Gastrocnemius medialis (tissue), 4 donors: ENCODE measurements around the gene PPP1R2. TPM values are rescaled to one million over a fixed set of nuclear protein-coding genes. Genes with fewer than 3 reads are reported as not detected.
A peak's percentile ranks its signal among the peaks of the same experiment; 100 is the strongest.

ENCODE experiments used
- ATAC-seq, 2 donors: fragments of 150-250 bp; one replicate each; pipeline ENCODE4 v1.9.1; 2016
- DNase-seq, 2 donors: peaks; one replicate each; pipeline ENCODE4 v3.0.0-alpha.2; 2019
- H3K27ac ChIP-seq, 4 donors: fragments of 200-600 bp; sonication (generic); 1 replicate in 1 of 4; 2 replicates in 3 of 4; pipeline ENCODE4 v1.5.1; 2016 to 2018; ENCODE audit warnings: mild to moderate bottlenecking in 2 of 4, moderate library complexity in 1 of 4
- H3K27me3 ChIP-seq, 3 donors: fragments of 200-600 bp; sonication (generic) in 2 of 3; 1 replicate in 1 of 3; 2 replicates in 2 of 3; pipeline versions ENCODE4 v1.5.1 to v1.6.0; 2016 to 2019; ENCODE audit warnings: mild to moderate bottlenecking in 1 of 3, moderate library complexity in 1 of 3
- H3K36me3 ChIP-seq, 2 donors: fragments of 200-600 bp; sonication (generic) in 1 of 2; one replicate each; pipeline ENCODE4 v1.5.1; 2017 to 2018
- H3K4me1 ChIP-seq, 2 donors: fragments of 200-600 bp; sonication (generic) in 1 of 2; one replicate each; pipeline ENCODE4 v1.5.1; 2016 to 2017; ENCODE audit warnings: mild to moderate bottlenecking in 2 of 2
- H3K4me3 ChIP-seq, 4 donors: fragments of 200-600 bp; sonication (generic) in 3 of 4; 1 replicate in 1 of 4; 2 replicates in 3 of 4; pipeline ENCODE4 v1.5.1; 2016 to 2019; ENCODE audit warnings: mild to moderate bottlenecking in 2 of 4
- H3K9me3 ChIP-seq, 3 donors: fragments of 200-600 bp; sonication (generic) in 2 of 3; 1 replicate in 1 of 3; 2 replicates in 2 of 3; pipeline ENCODE4 v1.5.1; 2016 to 2019
- CTCF ChIP-seq, 5 experiments: fragments of 450-650 bp in 3 of 5; fragments of 200-600 bp in 2 of 5; sonication (generic) in 2 of 5; IDR thresholded peaks in 4 of 5; conservative IDR thresholded peaks in 1 of 5; 1 replicate in 4 of 5; 2 replicates in 1 of 5; pipeline ENCODE4 v1.5.1; 2016 to 2019; ENCODE audit warnings: antibody characterized with exemption in 5 of 5, mild to moderate bottlenecking in 3 of 5, moderate library complexity in 3 of 5
- POLR2A ChIP-seq, 2 donors: fragments of 450-650 bp; IDR thresholded peaks; one replicate each; pipeline ENCODE4 v1.6.1; 2017; ENCODE audit warnings: antibody characterized with exemption in 2 of 2, mild to moderate bottlenecking in 2 of 2, moderate library complexity in 2 of 2
- in situ Hi-C, 4 donors: fragments of 200-750 bp; cut with MboI; loops; one replicate each; pipeline versions ENCODE4 v1.15.0 to v1.8.0; 2017; ENCODE audit warnings: low sequenced_read_pairs in 4 of 4
- intact Hi-C: fragments of 100-400 bp; cut with DNase I; formaldehyde crosslinking; loops from one replicate; pipeline ENCODE4 v1.15.1; 2023; ENCODE audit warnings: low total_unique reads
- total RNA-seq, 4 donors: library from RNA; depleted of rRNA; stranded (reverse); fragments of >200 nt; gene quantifications; one replicate each; pipeline versions ENCODE4 v1.1.0 to v1.2.3, GENCODE V29; 2016

Gene PPP1R2
- total RNA-seq, 4 donors from 2014 or later = 80.6 to 133 (median 108) TPM

GRCh38 chr3:195587824-195588223, 44.7 kb upstream of the PPP1R2 start:
- no peaks in the 10 kb centered on the region for H3K9me3 ChIP-seq
- ATAC-seq (no peak), DNase-seq (no peak)
- in situ Hi-C loops = loop anchor here in 1 of 4 donors (25.0 kb wide), 1 partner anchor 249 kb away; no protein-coding TSS in a partner anchor
- H3K4me1 ChIP-seq = peaks cover 15 to 19% of the 10 kb centered on the region in 2 donors
- intact Hi-C loops = no loop called here
- H3K4me3 ChIP-seq = no peak overlapping the region
- H3K27me3 ChIP-seq = no peaks in the 10 kb centered on the region
- TF ChIP-seq CTCF (IDR thresholded peaks at IDR 0.05 in 4 of 5, conservative IDR thresholded peaks at IDR 0.05 in 1 of 5) (no peak), POLR2A (IDR thresholded peaks at IDR 0.05) (no peak)
- H3K27ac ChIP-seq = no peak overlapping the region
- H3K36me3 ChIP-seq = no peaks in the 10 kb centered on the region

GRCh38 chr3:195587406-195587805, 44.3 kb upstream of the PPP1R2 start:
- Histone ChIP-seq H3K27ac (no peak overlapping the region), H3K4me1 (peaks cover 15 to 19% of the 10 kb centered on the region in 2 donors), H3K27me3 (no peaks in the 10 kb centered on the region), H3K4me3 (no peak overlapping the region), H3K9me3 (no peaks in the 10 kb centered on the region), H3K36me3 (no peaks in the 10 kb centered on the region)
- ATAC-seq (no peak), DNase-seq (no peak)
- in situ Hi-C loops (loop anchor here in 1 of 4 donors (25.0 kb wide), 1 partner anchor 250 kb away; no protein-coding TSS in a partner anchor), intact Hi-C loops (no loop called here)
- no peak for TF ChIP-seq CTCF (IDR thresholded peaks at IDR 0.05 in 4 of 5, conservative IDR thresholded peaks at IDR 0.05 in 1 of 5)
- TF ChIP-seq POLR2A (IDR thresholded peaks at IDR 0.05) = no peak

GRCh38 chr3:195584543-195584870, 41.4 kb upstream of the PPP1R2 start:
- H3K9me3 ChIP-seq = no peaks in the 10 kb centered on the region
- H3K36me3 ChIP-seq = no peaks in the 10 kb centered on the region
- peak overlapping the region; percentile 54 to 76 (median 70) for H3K27ac ChIP-seq
- peak overlapping the region in 2 of 4 donors; percentile 32 to 41 for H3K4me3 ChIP-seq
- peaks cover 26 to 27% of the 10 kb centered on the region in 2 donors for H3K4me1 ChIP-seq
- TF ChIP-seq CTCF (IDR thresholded peaks at IDR 0.05 in 4 of 5, conservative IDR thresholded peaks at IDR 0.05 in 1 of 5) = no peak
- TF ChIP-seq POLR2A (IDR thresholded peaks at IDR 0.05) = no peak
- no peak for DNase-seq
- intact Hi-C loops (no loop called here), in situ Hi-C loops (loop anchor here in 1 of 4 donors (25.0 kb wide), 1 partner anchor 253 kb away; no protein-coding TSS in a partner anchor)
- ATAC-seq = no peak
- no peaks in the 10 kb centered on the region for H3K27me3 ChIP-seq

GRCh38 chr3:195583831-195584542, 40.9 kb upstream of the PPP1R2 start, which contains the start of gene APOD:
Gene APOD (minus strand): TSS chr3:195583940. CDS start chr3:195579461, 4,479 bp downstream.
- H3K9me3 ChIP-seq = no peaks in the 10 kb centered on the region
- H3K27me3 ChIP-seq = no peaks in the 10 kb centered on the region
- H3K4me1 ChIP-seq = peaks cover 26 to 27% of the 10 kb centered on the region in 2 donors
- H3K36me3 ChIP-seq = no peaks in the 10 kb centered on the region
- H3K27ac ChIP-seq = peak within 1 kb of the TSS; percentile 54 to 76 (median 70)
- peak; percentile 65 to 73 for ATAC-seq
- H3K4me3 ChIP-seq = peak within 1 kb of the TSS; percentile 32 to 46 (median 37)
- TF ChIP-seq POLR2A (IDR thresholded peaks at IDR 0.05) = peak in 1 of 2 donors; percentile 37
- TF ChIP-seq CTCF (IDR thresholded peaks at IDR 0.05 in 4 of 5, conservative IDR thresholded peaks at IDR 0.05 in 1 of 5) = no peak
- DNase-seq = peak; percentile 73 to 81
- intact Hi-C loops (no loop called here), in situ Hi-C loops (loop anchor here in 1 of 4 donors (25.0 kb wide), 1 partner anchor 253 kb away; no protein-coding TSS in a partner anchor)
